ENCODE results near the gene PEX11B. TPM values are rescaled to one million over a fixed set of nuclear protein-coding genes. Genes with fewer than 3 reads are reported as not detected.

PEX11B gene
- total RNA-seq, 1 experiment from 2014 or later, result 13.7 TPM

GRCh38 chr1:145946477-145946986 is 28.0 kb upstream of the PEX11B start:
- H3K4me2 ChIP-seq (ENCODE audit: insufficient read depth, insufficient read length, low read length), result no peak overlapping the region
- Mint-ChIP-seq H3K27ac (no peak overlapping the region), H3K4me1 (peaks cover 16 to 21% of the 10 kb centered on the region in 2 experiments), H3K36me3 (ENCODE audit: insufficient read depth in 1 of 3, low read depth in 3 of 3) (no peaks in the 10 kb centered on the region), H3K27me3 (ENCODE audit: low read depth) (no peaks in the 10 kb centered on the region), H3K9me3 (no peaks in the 10 kb centered on the region), H3K4me3 (no peak overlapping the region)
- no peak overlapping the region for H3K18ac ChIP-seq (ENCODE audit: insufficient read length, low read depth, low read length)
- H3K23me2 ChIP-seq (ENCODE audit: insufficient read length, low read depth, low read length, poor library complexity, severe bottlenecking), result no peaks in the 10 kb centered on the region
- H2AFZ ChIP-seq (ENCODE audit: low read length), result no peak overlapping the region
- H4K91ac ChIP-seq (ENCODE audit: insufficient read length, low read depth, low read length), result no peak overlapping the region
- H2BK120ac ChIP-seq (ENCODE audit: low read depth, low read length, poor library complexity, severe bottlenecking), result no peak overlapping the region
- no peaks in the 10 kb centered on the region for H4K20me1 ChIP-seq (ENCODE audit: control insufficient read depth, insufficient read depth, insufficient read length)
- H2AK5ac ChIP-seq (ENCODE audit: insufficient read length, low read length), result no peak overlapping the region
- no peaks in the 10 kb centered on the region for H3K9me3 ChIP-seq (ENCODE audit: control insufficient read depth, low read depth, low read length)
- H2BK15ac ChIP-seq (ENCODE audit: low read depth, low read length), result no peak overlapping the region
- peaks cover 6% of the 10 kb centered on the region; the same call in 1 of the 2 replicates for H3K4me1 ChIP-seq (ENCODE audit: insufficient read depth, low read length)
- H3K27ac ChIP-seq (ENCODE audit: insufficient read length, low read depth, low read length), result no peak overlapping the region
- no peak for DNase-seq
- H3K79me2 ChIP-seq (ENCODE audit: insufficient read depth, low read length), result no peaks in the 10 kb centered on the region
- H3T11ph ChIP-seq (ENCODE audit: low read length), result no peak overlapping the region
- no peak overlapping the region for H2BK5ac ChIP-seq (ENCODE audit: insufficient read length, low read length)
- no peak overlapping the region for H3K4ac ChIP-seq (ENCODE audit: low read depth, low read length)
- no peak overlapping the region for H4K8ac ChIP-seq (replicated peaks; ENCODE audit: insufficient read length, low read depth, low read length)
- no peak overlapping the region for H4K5ac ChIP-seq (ENCODE audit: insufficient read length, low read depth, low read length)
- H3K79me1 ChIP-seq (ENCODE audit: insufficient read depth, low read depth, low read length, poor library complexity, severe bottlenecking), result no peaks in the 10 kb centered on the region
- WGBS (ENCODE audit: extremely low coverage, insufficient read length, low lambda C conversion rate), result no CpG with 5 or more reads among the region's 4 CpGs
- H3K27me3 ChIP-seq (ENCODE audit: insufficient read depth, low read length), result no peaks in the 10 kb centered on the region
- H3K9ac ChIP-seq (ENCODE audit: extremely low read depth, insufficient read length, low read length), result no peak overlapping the region
- no peak overlapping the region for H3K56ac ChIP-seq (ENCODE audit: insufficient read length, low read depth, low read length)
- no peak overlapping the region for H3K14ac ChIP-seq (ENCODE audit: insufficient read depth, low read length)
- H2BK12ac ChIP-seq (ENCODE audit: insufficient read length, low read depth, low read length), result no peak overlapping the region
- H3K23ac ChIP-seq (ENCODE audit: insufficient read length, low read depth, low read length), result no peak overlapping the region
- TF ChIP-seq CTCF (conservative IDR thresholded peaks at IDR 0.05), result no peak
- H2BK20ac ChIP-seq (ENCODE audit: low read depth, low read length, poor library complexity, severe bottlenecking), result no peak overlapping the region

Measured in H9 (cell line).